Activated naive CD4-positive, alpha-beta T cell treated with anti-CD3 and anti-CD28 coated beads for 36 hours (primary cell): ENCODE data around the gene NLGN3. TPM values are rescaled to one million over a fixed set of nuclear protein-coding genes. Genes with fewer than 3 reads are reported as not detected.

Experiments
- total RNA-seq, 2 experiments: library from RNA; stranded (reverse); gene quantifications; one replicate each; pipeline ENCODE4 v1.2.3, GENCODE V29; 2021

Gene NLGN3
- total RNA-seq, 2 experiments from 2014 or later, result 0.60 to 0.81 TPM

Other genes starting within 250 kb of the NLGN3 start
- not detected for gene TEX11, start 236.1 kb upstream of the NLGN3 start, total RNA-seq
- gene SLC7A3, start 213.7 kb upstream of the NLGN3 start, total RNA-seq, result under 1 TPM; 0.17 to 0.24 TPM
- 10 to 100 TPM; 32.9 to 35.2 TPM for gene SNX12, start 76.5 kb upstream of the NLGN3 start, total RNA-seq
- 1 to 10 TPM; 7.9 to 8.9 TPM for gene FOXO4, start 49.0 kb upstream of the NLGN3 start, total RNA-seq
- gene CXorf65, start 38.1 kb upstream of the NLGN3 start, total RNA-seq, result 10 to 100 TPM in 1 of 2 experiments, 1 to 10 TPM in 1; 7.7 to 11.3 TPM
- 100 to 1,000 TPM; 144 to 148 TPM for gene IL2RG, start 33.3 kb upstream of the NLGN3 start, total RNA-seq
- gene MED12, start 26.2 kb upstream of the NLGN3 start, total RNA-seq, result 10 to 100 TPM; 43.5 to 43.6 TPM
- not detected for gene GJB1, start 78.4 kb downstream of the NLGN3 start, total RNA-seq
- gene ZMYM3, start 109.3 kb downstream of the NLGN3 start, total RNA-seq, result 1 to 10 TPM; 7.7 to 8.2 TPM
- gene NONO, start 138.8 kb downstream of the NLGN3 start, total RNA-seq, result 100 to 1,000 TPM; 490 to 531 TPM
- 1 to 10 TPM; 4.4 to 5.1 TPM for gene ITGB1BP2, start 156.9 kb downstream of the NLGN3 start, total RNA-seq
- 10 to 100 TPM; 24.0 to 27.2 TPM for gene TAF1, start 221.5 kb downstream of the NLGN3 start, total RNA-seq